ENCODE data around the gene LTBR.

The LTBR gene

GRCh38 chr12:6346942-6347341 is 37.0 kb upstream of the LTBR start:
- DNase-seq: no peak

DNA sequence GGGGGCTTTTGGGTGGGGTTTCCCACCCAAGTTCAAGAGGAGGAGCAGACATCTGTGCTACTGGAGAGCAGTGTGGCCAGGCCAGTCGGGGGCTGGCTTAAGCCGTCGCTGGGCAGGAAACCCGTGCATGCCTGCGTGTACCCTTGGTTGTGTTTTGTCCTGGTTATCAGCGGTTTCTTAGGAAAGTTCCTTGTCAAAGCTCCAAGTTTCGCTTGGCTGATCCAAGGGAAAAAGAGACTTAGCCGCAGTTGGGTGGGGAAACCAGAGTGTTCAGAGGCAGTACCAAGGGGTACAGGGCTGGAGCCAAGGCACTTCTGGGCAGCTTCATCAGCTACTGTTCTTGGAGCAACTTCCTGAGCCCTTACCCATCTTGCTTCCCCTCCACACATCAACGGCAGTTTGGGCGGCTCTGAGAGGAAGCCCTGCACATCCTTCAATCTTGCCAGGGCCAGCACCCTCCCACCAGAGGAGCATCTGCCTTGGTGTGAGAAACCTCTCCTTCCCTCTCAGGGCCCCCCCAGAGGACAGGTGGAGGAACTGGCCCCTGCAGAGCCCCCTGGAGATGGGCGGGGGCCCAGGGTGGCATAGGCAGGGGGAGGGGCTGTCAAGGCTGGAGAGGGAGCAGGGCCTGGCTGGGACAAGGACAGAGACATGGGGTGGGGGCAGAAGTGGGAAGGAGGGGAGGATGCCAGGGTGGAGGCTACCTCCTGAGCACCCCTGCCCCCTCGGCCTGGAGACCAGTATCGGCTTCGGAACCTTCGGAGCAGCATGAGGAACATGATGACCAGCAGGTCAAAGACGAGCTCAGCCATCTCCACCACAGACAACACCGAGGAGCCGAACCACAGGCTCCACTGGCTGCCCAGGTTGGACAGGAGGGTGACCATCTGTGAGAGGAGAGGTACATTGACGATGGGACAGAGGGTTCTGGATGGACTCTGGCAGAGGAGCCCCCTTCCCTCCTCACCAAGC is 36.3 kb upstream of the LTBR start:
- DNase-seq: no peak

- DNase-seq: no peak
These were observed 32.3 kb upstream of the LTBR start for GRCh38 chr12:6351622-6352021.

- DNase-seq: no peak
These were observed 31.5 kb upstream of the LTBR start for GRCh38 chr12:6352193-6353173.

DNA sequence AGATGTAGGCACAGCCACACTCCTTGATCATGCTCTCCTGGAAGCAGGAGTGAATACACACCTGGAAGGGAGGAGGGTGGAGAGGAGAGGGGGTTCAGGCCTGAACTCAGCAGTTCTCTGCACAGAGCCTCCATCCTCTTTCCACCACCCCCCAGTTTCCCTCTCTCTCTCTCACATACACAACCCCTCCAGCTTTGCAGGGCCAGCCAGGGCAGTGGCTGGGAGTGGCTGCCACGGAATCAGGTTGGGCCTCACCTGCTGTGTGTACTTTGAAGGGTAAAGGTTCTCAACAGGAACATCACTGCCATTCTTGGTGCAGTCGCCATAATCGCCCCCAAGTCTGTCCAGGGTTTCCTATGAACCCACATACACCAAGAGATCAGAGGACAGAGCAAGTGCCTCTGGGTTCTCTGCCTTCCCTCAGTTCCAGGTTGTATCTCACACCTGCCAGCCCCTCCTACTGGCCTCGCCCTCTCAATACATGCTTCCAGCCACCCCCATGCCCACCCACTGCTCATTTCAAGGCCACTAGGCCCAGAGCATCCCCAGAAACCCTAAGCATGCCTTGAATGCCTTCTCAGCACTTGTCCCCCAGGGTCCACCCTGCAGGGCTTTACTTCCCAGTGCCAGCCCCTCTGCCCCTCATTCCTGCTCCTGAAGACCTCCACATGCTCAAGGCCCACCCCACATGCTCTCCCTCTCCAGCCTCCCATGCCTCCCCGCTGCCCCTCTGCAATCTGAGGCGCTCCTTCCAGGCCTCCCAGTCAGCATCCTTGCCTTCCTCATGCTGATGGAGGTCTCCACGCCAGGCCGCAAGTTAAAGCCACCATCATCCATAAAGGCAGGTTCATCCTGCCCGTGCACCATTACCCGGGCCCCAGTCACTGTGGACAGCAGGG is 29.2 kb upstream of the LTBR start:
- DNase-seq: no peak

GRCh38 chr12:6355491-6356373 is 28.2 kb upstream of the LTBR start:
- no peak for DNase-seq

GRCh38 chr12:6356374-6356820 is 27.6 kb upstream of the LTBR start:
- DNase-seq: no peak

DNA sequence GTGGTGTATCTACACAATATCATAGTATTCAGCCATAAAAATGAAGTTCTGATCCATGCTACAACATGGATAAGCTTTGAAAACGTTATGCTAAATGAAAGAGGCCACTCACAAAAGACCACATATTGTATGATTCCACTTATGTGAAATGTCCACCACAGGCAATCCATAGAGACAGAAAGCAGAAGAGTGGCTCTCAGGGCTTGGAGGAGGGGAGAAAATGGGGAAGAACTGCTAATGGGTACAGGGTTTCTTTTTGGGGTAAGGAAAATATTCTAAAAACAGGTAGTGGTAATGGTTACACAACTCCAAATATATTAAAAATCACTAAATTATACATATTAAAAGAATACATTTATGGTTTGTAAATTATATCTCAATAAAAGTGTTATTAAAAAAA is 25.1 kb upstream of the LTBR start:
- DNase-seq: no peak

- no peak for DNase-seq
These were observed 23.8 kb upstream of the LTBR start for GRCh38 chr12:6360080-6360571.

GRCh38 chr12:6360578-6361490 is 23.1 kb upstream of the LTBR start:
- no peak for DNase-seq

DNA sequence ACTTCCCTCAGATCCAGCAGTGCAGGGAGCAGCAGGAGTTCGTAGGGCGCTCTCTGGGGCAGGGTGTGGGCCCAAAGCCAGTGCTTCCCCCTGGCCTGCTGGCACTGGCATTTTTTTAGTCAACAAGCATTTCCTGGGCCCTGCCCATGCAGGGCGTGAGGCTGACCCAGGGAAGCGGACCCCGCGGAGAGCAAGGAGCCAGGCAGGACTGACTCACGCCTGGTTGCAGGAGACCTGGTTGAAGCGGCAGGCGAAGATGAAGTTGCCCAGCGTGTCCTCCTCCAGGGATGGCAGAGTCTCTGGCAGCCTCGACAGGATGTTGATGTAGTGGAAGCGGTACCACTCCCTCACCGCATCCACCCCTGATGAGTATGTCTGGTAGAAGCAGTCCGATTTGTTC is 22.1 kb upstream of the LTBR start:
- no peak for DNase-seq

DNA sequence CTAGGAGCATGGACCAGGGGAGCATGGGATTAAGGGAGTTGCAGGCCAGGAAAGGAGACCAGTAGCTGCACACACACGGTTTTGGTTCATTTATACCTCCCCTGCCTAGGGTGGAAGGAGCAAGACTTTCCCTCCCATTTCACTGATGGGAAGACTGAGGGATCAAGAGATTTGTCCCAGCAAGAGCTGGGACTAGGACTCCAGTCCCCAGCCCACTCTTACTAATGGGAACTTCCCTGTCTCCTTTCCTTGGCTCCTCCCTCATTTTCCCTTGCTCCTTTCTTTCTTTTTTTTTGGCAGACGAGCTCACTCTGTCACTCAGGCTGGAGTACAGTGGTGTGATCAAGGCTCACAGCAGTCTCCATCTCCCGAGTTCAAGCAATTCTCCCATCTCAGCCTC is 21.6 kb upstream of the LTBR start:
- DNase-seq: no peak

GRCh38 chr12:6363010-6363329 is 21.0 kb upstream of the LTBR start:
- no peak for DNase-seq

DNA sequence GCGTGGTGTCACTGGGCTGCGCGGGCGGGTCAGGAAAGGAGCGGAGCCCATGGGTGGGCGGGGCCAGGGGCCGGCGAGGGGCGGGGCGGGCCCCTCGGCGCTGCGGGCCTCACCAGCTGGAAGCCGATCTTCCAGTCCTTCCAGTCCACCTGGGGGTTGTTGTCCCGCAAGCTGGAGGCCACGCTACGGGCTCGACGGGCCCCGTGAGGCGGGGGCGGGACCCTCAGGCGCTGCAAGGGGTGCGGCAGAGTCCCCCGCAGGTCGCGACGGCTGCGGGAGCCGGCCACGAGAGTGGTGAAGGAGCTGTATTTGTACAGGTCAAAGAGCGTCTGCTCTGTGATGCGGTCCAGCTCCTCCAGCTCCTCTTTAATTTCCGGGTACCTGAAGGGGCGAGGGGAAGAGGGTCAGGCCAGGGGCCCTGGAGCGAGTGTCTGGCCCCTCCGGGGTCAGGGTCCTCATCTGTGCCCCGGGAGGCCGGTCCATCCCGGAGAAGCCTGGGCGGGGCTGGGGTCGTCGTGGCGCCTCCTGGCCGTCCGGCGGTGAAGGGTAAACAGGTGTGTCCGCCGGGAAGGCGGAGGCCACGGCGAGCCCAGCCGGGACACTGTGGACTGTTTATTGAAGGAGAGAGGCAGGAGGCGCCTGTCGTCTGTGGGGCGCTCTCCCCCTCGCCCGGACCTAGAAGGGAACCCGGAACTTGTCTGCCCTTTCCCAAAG is 20.5 kb upstream of the LTBR start:
- peak; percentile 59 for DNase-seq

- no peak for DNase-seq
These were observed 20.0 kb upstream of the LTBR start for GRCh38 chr12:6364044-6364374.

DNA sequence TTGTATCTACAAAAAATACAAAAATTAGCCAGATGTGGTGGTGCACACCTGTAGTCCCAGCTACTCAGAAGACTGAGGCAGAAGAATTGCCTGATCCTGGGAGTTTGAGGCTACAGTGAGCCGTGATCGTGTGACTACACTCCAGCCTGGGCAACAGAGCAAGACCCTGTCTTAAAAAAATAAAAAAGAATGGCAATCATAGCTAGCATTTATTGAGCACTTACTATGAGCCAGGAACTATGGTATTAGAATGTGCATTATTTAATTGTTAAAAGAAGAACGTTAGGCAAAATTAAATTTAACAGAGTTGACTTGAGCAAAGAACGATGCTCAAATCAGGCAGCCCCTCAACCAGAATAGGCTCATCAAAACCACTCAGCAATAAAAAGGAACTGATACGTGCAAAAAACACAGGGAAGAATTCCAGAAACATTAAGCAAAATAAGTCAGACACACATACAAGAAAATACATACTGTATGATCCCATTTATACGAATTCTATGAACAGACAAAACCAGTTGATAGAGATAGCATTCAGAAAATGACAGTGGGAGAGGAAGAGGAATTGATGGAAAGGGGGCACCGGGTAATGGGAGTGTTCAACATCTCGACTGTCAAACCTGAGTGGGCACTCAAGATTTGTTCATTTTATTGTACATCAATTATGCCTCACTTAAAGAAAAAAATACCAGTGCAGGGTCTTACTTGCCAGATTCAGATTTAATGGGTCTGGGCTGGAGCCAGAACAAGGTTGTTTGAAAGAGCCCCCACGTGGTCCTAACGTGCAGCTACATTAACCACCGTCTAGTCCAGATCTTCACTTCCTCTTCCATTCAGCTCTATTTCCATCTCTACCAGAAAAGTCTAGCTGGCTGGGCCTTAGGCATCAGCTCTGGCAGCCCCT is 16.6 kb upstream of the LTBR start:
- DNase-seq: no peak

GRCh38 chr12:6367969-6368892 is 15.7 kb upstream of the LTBR start:
- DNase-seq: no peak
